GM21526 (cell line): ENCODE measurements around the gene CCND1.

Source experiments
- ATAC-seq: cut with Tn5 transposase; IDR thresholded peaks from one replicate; pipeline ENCODE4 v1.9.1; 2021; ENCODE audit warnings: moderate library complexity; ENCODE audit not compliant: unreplicated experiment, low FRiP score

CCND1 gene

DNA sequence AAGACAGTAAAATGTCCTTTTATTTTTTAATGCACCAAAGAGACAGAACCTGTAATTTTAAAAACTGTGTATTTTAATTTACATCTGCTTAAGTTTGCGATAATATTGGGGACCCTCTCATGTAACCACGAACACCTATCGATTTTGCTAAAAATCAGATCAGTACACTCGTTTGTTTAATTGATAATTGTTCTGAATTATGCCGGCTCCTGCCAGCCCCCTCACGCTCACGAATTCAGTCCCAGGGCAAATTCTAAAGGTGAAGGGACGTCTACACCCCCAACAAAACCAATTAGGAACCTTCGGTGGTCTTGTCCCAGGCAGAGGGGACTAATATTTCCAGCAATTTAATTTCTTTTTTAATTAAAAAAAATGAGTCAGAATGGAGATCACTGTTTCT is 1.1 kb upstream of the CCND1 start:
- ATAC-seq: no peak

DNA sequence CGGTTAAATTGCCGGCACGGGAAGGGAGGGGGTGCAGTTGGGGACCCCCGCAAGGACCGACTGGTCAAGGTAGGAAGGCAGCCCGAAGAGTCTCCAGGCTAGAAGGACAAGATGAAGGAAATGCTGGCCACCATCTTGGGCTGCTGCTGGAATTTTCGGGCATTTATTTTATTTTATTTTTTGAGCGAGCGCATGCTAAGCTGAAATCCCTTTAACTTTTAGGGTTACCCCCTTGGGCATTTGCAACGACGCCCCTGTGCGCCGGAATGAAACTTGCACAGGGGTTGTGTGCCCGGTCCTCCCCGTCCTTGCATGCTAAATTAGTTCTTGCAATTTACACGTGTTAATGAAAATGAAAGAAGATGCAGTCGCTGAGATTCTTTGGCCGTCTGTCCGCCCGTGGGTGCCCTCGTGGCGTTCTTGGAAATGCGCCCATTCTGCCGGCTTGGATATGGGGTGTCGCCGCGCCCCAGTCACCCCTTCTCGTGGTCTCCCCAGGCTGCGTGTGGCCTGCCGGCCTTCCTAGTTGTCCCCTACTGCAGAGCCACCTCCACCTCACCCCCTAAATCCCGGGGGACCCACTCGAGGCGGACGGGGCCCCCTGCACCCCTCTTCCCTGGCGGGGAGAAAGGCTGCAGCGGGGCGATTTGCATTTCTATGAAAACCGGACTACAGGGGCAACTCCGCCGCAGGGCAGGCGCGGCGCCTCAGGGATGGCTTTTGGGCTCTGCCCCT is 529 bp upstream of the CCND1 start:
- ATAC-seq: no peak

DNA sequence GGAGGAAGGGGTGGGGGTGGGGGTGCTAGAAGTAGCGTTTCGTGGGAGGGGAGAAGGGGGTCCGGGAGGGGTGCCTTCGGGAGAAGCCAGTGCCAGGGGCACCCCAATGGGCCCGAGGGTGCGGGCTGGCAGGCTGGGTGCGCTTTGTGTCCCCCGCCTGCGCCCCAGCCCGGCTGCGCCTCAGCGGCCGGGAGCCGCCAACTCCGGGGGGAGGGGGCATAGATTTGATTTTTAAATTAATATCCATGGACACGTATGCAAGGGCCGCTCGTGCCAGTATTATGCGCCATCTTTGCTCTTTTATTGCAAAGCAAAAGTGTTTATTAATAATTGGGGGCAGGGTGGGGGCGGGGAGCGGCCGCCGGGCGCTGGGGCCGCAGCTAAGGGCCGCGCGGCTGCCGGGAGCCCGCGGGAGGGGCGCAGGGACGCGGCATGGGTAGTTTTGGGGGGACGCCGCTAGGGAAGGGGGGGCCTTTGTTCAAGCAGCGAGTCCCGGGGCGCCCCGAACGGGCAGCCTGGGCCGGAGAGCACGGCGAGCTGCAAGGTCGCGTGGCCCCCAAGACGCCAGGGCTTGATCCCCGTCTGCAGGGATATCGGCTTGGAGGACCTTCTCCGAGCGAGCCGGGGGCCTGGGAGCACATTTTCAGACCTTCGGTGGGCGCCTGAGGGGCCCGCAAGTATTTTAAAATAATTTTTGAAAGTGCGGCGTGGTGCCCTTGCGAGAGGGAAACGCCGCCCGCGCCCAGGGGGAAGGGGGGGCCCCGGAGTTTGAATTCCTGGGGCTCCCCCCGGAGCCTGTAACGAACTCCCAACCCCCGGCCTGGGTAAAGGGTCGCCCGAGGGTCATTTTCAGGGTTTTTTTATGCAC is 959 bp downstream of the CCND1 start:
- ATAC-seq: no peak

DNA sequence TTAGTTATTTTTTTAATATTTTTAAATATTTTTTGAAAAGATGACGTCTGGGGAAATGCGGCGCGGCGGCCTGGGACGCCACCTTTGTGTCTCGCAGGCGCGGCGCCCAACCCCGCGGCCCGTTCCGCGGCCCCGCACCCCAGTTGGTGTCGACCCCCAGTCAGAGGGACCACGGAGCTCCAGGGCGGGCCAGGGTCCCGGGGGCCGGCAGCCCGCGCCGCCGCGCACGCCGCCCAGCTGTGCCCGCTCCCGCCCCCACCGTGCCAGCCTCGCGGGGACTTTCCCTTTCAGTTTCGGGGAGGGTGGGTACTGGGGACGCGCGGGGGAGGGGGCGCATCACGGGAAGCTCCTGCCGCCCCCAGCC is 1.6 kb downstream of the CCND1 start:
- no peak for ATAC-seq

DNA sequence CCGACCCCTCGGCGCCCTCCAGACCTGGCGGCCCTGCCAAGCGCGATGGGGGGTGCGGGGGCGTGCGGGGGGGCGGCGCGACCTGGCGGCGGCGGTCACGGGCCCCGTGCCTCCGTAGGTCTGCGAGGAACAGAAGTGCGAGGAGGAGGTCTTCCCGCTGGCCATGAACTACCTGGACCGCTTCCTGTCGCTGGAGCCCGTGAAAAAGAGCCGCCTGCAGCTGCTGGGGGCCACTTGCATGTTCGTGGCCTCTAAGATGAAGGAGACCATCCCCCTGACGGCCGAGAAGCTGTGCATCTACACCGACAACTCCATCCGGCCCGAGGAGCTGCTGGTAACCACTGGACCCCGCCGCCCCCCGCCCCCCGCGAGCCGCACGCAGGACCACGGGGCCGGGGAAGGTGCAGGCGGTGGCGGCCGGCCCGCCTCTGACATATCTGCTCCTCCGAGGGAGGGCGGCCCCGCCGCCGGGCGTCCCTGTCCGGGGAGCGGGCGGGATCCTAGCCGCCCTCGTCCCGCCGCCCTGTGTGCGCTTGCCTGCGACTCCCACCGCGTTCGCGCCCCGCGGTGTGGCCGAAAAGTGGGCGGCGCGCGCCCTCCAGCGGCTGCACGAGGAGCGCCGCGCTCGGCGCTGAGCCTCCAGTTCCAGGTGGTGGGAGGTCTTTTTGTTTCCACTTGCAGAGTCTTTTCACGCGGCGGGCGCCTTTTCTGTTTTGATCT is 2.1 kb downstream of the CCND1 start:
- ATAC-seq: peak; percentile 56

DNA sequence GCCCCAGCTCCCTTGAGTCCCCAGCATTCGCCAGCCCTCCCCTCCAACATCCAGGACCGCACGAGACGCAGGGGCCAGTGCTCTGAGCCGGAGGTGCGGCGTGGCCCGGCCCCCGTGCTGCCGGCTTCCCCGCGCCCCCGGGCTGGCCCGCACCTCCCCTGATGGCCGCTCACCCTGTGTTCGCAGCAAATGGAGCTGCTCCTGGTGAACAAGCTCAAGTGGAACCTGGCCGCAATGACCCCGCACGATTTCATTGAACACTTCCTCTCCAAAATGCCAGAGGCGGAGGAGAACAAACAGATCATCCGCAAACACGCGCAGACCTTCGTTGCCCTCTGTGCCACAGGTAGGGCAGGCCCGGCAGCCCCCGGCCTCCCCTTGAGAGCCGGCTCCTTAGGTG is 2.7 kb downstream of the CCND1 start:
- no peak for ATAC-seq

DNA sequence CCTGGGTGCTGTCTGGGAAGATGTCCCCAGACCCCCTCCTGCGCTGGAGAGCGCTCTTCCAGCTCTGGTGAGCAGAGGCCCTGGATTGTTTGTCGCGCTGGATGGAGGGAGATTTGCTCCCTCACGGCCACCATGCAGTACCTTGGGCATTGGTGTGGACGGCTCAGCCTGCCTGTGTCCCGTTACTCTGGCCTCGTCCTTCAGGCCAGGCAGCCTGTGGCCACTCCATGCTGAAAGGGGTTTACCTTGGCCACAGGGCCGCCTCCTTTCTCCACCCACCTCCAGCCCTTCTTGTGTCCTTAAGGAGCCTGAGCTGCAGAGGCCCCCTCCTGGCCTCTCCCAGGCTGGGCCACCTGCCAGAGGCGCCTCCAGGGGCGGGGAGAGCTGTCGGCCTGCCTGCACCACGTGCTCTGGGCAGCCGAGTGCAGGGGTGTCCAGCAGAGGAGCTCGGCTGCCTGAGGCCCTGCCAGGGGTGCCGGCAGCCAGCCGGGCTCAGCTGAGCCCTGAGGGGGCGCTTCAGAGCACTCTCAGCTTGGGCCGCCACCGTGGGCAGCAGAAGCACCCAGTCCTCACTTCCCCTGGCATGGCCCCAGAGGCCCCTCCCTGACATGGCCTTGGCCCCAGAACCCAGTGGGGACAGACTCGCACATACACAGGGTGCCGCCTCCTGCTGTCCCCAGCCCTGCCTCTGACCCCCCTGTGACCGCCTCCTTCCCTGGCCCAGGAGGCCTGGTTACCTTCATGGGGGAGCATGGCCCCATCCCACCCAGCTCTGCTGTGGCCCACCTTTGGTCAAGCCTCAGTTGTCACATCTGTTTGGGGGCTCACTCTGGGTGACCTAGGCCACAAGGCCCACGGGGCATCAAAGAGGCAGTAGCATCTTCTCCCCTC is 3.4 kb downstream of the CCND1 start:
- no peak for ATAC-seq

DNA sequence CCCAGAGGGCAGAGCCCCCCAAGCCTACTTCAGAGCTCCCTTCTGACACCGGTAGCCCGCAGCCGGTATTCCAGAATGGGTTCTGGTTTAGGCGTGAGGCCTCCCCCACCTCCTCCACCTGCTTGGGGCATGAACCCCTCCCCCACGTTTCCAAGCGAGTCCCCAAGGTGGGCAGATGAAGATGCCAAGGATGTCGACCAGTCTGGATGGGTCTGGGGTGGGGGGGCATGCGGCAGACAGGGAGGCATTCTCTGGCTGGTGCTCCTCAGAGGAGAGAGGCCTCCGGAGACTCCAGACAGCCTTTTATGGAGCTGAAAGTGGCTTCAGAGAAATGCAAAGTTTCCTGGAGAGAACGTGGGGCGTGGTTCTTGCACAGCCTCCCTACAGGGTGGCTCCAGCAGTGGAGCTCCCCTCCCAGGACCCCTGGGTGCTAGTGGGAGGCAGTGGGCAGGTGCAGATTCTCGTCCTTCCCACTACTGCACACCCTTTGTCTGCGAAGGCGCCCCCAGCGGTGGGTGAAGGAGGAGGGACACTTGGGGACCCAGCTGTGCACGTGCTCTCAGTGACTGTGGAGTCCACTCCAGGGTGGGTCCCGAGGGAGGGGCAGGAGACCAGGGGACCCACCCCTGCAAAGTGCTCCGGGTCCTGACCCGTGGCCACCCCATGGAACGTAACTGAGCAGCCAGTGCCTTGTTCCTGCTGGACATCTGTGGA is 4.2 kb downstream of the CCND1 start:
- no peak for ATAC-seq

DNA sequence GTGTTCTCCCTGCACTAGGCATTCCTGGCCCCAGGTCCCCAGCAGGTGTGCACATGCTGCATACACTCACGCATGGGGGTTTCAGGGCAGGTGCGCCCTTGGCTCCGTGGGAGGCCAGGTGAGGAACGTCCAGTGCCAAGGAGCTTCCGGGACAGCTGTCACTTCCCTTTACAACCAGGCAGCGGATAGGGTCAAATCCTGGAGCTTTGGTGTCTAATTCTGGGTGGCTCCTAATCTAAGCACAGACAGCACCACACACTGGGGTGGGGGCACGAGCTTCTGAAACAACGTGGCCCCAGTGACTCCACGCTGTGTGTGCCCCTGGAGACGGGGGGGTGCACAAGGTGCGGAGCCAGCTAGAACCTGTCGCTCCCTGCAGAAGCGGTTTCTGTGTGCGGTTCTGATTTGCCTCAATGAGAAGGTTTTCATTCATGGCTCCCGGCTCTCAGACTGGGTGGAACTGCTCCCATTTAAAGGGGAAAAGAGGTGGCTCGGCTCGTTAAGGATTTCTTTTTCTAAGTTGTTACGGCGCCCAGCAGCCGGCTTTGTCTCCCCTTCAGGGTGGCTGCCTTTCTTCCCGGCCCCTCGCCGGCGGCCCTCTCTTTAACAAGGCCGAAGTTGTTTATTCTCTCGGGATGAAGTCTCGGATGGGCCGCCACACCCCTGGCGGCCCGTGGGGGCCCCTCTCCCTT is 5.0 kb downstream of the CCND1 start:
- no peak for ATAC-seq

DNA sequence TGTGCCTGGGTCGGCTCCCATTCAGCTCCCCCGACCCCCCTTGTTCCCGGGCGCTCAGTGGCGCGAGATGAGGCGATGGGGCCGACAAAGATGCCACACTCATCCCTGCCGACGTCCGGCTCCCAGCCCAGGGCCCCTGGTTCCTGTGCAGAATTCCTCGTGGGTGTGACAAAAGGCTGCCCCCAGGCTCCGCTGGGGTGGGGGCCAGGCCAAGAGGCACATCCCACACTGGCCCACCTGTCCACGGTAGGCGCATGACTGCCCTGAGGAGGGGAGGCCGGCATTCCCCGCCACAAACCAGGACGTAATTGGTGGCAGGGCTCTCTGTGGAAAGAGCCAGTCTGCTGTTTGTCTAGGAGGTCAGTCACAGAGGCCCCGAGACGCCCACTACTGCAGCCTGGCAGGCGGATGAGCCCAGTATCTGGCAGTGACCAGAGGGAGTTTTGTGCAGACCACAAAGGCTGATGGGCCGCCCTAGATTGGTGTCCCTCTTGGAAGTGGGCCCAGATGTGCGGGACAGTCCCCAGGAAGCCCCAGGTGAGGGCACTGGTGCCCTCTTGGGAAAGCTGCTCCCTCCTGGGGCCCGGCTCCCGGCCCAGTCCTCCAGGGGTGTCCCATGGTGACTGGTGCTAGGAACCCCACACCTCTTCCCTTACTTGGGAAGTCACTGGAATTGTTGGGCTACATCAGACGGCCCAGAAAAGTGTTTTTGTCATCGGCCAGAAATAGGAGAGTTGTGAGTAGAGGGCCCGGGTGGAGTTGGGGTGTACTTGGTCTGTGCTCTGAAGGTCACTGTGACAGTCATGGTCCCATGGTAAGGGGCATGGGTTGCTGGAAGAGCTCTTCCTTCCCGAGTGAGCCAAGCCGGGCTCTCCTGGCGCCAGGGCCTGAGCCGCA is 5.8 kb downstream of the CCND1 start:
- ATAC-seq: no peak

DNA sequence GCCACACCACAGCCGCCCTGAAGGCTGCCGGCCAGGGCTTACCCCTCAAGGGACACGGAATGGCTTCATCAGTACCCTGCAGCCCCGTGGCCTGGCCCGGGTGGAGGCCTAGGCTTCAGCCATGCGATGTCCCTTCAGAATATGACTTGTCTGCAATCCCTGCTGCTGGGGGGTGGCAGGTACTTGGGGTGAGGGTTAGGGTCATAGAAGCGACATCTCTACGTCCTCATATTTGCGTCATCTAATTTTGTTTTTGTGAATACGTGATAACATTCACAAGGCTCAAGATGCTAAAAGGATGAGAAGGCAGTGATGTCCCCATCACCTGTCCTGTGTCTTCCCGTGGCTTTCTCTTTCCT is 6.4 kb downstream of the CCND1 start:
- no peak for ATAC-seq

DNA sequence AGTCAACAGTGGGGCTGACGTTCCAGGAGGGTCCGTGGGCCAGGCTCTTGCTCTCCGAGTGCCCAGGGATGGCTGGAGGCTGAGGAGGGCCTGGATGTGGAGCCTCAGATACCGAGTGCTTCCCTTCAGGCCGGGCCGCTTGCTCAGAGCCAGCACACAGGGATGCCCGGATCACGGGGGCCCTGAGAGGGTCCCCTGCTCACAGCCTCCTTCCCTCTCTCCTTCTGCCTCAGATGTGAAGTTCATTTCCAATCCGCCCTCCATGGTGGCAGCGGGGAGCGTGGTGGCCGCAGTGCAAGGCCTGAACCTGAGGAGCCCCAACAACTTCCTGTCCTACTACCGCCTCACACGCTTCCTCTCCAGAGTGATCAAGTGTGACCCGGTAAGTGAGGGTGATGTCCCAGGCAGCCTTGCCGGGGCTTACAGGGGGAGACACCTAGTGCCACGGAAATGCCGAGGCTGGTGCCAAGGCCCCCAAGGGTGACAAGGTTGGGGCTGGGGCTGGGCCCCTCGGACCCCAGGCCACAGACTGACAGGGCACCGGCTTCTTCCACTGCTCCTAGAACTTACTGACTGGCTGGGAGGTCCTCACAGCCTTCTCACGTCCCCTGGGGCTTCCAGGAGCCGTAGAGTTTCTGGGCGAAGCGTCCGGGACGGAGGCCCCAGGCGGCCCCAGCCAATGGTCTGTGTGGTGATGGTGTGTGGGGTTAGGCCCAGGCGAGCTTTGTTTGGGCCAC is 7.0 kb downstream of the CCND1 start:
- no peak for ATAC-seq

DNA sequence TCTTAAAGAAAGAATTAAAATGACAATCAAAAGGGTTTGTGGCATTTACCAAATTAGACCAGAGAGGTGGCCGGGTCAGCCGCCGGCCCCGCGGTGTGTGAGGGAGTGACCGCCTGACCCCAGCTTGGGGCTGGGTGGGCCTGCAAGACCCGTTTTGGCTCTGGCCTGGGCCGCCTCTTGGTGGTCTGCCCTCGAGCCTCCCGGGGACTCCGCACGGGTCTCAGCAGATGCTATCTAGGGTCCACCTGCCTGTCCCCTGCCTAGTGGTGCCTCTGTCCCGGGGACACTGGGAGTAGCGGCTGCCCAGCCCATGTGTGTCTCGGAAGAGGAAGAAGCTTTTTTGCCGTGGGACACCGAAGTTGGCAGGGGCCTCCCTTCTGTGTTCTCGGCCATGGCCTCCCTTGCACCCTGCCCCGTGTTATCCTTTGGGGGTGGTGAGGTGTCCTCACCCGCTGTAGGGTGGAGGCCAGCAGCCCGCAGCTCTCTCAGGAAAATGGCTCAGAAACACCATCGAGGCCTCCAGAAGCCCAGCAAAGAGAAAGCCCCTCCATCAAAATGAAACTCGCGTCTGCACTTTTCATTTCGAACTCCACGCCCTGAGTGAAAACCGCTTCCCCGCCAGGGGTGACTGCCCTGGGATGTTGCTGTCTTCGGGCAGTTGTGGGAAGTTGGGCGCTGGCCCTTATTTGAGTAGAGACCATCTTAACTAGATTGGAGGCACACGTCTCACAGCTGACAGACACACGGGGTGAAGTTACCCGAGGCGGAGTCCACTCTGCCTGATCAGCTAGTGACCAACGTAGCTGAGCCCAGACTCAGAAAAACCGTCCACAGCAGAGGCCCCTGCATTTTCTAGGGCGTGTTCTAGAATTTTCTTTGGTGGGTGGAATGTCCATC is 8.0 kb downstream of the CCND1 start:
- ATAC-seq: no peak

DNA sequence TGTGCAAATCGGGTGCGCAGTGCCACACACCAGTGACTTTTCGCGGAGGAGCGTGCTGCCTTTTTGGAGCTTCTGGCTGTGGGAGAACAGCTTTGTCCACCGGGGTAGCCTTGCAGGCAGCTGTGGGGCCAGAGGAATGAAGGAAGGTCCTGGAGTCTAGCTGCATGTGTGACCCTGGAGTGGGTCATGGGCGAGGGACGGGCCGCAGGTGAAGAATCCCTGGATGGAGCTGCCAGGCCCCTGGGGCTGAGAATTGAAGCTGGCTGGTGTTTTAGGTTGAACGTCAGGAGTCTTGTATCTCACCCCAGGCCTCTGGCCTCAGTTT is 8.6 kb downstream of the CCND1 start:
- no peak for ATAC-seq

DNA sequence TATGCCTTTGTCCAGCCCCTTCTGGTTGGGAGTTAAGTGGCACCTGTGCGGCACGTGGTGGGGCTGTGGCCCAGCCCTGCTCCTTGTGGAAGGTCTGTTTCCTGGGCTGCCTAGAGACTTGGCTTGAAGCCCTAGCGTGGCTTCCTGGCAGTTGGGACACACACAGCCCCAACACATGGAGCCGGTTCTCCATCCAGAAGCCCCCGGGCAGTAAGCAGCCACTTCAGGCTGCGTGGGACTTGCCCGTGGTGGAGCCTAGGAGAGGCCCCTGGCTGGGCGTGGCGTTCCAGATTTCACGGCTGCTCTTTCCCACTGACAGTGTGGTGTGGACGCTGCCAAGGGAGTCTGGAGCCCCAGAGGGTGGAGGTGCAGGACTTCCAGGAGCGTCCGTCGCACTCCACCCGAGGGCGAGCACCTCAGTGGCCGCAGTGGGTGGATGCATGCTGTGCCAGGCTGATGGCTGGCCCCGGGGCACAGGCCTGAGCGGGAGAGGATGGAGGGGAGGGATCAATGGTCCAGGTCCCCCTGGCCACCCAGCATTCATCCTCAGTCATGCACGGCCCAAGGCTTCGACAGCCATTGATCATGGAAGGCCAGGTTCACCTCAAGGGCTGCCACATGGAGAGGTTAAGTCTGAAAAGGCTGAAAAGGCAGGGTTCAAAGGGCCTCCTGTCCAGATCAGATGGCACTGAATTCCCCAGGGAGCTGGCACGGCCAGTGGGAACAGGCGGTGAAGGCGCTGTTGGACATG is 9.3 kb downstream of the CCND1 start:
- no peak for ATAC-seq

DNA sequence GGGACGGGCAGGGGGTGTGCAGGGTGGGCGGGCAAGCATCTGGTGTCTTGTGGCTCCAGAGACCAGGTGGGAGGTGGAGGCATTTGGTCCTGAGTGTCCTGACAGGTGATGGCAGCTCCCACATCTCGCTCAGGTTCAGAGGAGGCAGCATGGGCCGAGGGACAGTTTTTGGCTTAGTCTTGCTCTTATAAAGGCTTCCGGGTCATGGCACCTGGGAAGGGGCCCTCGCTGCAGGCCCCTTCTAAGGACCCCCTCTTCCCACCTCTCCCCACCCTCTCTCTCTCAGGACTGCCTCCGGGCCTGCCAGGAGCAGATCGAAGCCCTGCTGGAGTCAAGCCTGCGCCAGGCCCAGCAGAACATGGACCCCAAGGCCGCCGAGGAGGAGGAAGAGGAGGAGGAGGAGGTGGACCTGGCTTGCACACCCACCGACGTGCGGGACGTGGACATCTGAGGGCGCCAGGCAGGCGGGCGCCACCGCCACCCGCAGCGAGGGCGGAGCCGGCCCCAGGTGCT is 9.9 kb downstream of the CCND1 start:
- no peak for ATAC-seq
